ENCODE measurements around the gene SLC1A2.

GRCh38 chr11:35425603-35426212 is 6.3 kb upstream of the SLC1A2 start:
- TF ChIP-seq POLR2A (IDR thresholded peaks at IDR 0.05), result no peak
- no peak for TF ChIP-seq CTCF (IDR thresholded peaks at IDR 0.05)

All from lower leg skin (tissue), 3 donors.